GOT3 (cell line): ENCODE results near the gene PHLPP2.

ENCODE experiments used
- DNase-seq: peaks from one replicate; lab custom pipeline; 2025; ENCODE audit warnings: mixed read lengths; lab: John Stamatoyannopoulos, UW

The PHLPP2 gene, protein sequence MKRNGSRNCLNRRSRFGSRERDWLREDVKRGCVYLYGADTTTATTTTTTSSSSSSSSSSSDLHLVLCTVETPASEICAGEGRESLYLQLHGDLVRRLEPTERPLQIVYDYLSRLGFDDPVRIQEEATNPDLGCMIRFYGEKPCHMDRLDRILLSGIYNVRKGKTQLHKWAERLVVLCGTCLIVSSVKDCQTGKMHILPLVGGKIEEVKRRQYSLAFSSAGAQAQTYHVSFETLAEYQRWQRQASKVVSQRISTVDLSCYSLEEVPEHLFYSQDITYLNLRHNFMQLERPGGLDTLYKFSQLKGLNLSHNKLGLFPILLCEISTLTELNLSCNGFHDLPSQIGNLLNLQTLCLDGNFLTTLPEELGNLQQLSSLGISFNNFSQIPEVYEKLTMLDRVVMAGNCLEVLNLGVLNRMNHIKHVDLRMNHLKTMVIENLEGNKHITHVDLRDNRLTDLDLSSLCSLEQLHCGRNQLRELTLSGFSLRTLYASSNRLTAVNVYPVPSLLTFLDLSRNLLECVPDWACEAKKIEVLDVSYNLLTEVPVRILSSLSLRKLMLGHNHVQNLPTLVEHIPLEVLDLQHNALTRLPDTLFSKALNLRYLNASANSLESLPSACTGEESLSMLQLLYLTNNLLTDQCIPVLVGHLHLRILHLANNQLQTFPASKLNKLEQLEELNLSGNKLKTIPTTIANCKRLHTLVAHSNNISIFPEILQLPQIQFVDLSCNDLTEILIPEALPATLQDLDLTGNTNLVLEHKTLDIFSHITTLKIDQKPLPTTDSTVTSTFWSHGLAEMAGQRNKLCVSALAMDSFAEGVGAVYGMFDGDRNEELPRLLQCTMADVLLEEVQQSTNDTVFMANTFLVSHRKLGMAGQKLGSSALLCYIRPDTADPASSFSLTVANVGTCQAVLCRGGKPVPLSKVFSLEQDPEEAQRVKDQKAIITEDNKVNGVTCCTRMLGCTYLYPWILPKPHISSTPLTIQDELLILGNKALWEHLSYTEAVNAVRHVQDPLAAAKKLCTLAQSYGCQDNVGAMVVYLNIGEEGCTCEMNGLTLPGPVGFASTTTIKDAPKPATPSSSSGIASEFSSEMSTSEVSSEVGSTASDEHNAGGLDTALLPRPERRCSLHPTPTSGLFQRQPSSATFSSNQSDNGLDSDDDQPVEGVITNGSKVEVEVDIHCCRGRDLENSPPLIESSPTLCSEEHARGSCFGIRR (N-terminal part only)

DNA sequence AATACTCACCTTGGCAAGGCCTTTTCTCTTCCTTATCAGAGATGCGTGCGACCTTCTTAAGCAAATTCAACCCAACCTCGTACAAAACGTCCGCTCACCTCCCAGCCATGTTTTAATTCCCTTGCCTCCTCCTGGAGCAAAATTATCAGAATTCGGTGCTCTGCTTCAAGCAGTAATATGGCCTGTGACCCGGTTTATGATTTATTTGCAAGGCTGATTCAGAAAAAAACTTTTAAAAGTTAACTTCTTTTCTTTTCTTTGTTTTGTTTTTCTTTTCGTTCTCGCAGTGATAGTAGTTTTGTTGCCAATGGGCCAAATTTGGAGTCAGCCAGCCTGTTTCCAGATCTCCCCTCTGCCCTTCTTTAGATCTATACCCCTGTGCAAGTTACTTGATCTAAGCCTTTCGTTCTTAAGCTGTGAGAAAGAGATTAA, at the start of gene PHLPP2:
TSS of gene PHLPP2 (minus strand) at position 382 of the 432 bp plus-strand sequence. CDS start 9,906 bp downstream, outside the sequence.
- no peak for DNase-seq

DNA sequence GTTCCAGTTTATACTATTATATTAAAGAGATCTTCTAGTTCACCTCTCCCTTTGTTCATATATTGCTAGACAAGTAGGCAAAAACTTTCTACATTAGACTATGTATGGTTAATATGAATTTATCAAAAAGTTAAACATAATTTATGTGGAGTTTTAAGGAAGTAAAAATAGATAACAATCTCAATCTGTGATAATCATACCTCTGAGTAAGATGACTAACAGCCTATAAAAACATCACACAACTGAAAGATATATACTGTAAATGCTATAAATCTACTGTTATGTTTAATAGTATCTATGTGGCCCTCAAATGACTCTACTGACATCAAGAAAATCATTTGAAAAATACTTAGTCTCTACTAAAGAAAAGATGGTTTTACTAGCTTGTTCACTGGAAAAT, 47.1 kb upstream of the PHLPP2 start:
- no peak for DNase-seq

DNA sequence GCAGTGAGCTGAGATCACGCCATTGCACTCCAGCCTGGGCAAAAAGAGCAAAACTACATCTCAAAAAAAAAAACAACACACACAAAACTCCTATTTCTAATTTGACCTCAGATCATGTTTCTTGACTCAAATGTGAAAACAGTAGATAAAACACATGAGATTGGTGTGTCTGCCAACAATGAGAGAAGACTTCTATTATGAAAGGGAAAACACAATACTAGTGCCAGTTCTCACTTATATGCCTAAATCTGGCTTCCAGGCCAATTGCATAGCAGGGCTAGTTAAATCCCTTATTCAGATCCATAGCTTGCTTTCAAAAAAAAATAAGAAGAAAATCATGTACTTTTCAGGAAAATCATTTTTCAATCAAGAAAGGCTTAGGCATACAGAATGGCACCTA, 44.7 kb upstream of the PHLPP2 start:
- no peak for DNase-seq

DNA sequence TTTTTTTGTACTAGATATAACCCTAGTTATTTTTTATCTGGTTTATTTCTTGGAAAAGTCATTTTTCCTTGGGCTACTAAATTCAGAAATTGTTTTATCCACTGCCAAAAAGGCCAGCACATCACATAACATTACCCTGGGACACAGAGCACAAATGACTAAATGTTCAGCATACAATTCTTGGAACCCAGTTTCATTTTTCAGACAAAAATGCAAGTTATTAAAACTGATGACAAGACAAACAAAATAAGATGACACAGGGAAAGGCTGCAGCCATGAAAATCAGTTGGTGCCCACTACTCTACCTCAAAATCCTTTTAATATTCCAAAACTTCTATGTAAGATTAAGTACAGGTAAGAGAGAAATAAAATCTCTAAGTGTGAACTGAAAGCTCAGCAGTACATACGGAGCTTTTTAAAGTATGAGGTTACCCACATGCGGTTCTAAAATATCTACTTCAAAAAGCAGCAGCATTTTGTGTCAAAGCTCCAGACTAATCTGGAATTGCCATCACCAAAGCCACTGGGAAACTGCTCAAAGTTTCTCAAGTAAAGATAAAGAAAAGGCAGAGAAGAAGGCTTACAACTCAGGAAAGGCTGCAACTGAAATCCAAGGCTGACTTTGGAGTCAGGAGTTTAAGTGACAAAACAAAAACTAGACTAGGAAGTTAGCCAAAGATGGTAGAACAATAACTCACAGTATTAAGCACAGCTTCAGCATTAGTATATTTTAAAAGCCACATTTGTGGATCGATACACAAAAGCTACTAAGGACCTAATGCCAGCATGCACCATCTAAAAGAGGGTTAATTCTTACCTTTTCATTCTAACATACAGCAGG, 42.8 kb upstream of the PHLPP2 start:
- DNase-seq = no peak

DNA sequence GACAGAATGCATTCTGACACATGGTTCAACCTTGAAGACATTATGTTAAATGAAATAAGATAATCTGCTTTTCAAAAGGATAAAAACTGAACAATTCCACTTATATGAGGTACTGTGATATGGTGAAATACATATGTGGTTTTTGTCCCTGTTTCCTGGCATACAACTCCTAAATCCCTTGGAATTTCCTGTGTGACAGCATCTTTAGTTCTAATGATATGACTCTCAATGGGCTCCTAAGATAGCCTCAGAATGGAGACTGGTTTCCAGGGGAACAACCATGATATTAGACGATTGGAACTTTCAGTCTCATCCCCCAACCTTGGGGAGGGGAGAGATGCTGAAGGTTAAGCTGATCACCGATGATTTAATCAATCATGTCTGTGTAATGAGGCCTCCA, 37.7 kb upstream of the PHLPP2 start:
- no peak for DNase-seq

DNA sequence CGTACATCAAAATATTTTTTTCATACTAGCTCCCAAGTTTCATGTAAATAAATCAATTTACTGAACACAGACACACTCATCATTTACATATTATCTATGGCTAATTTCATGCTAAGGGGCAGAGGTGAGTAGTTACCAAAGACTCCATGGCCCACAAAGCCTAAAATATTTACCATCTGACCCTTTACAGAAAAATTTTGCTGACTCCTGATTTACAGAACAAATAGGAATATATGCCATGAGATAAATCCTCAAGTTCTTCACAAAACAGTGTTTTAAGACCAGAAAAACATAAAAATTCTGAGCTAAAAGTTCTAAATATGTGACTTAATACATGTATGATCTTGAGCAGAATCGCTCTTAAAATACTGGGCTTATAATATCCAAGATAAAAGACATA, 36.6 kb upstream of the PHLPP2 start:
- DNase-seq = no peak

DNA sequence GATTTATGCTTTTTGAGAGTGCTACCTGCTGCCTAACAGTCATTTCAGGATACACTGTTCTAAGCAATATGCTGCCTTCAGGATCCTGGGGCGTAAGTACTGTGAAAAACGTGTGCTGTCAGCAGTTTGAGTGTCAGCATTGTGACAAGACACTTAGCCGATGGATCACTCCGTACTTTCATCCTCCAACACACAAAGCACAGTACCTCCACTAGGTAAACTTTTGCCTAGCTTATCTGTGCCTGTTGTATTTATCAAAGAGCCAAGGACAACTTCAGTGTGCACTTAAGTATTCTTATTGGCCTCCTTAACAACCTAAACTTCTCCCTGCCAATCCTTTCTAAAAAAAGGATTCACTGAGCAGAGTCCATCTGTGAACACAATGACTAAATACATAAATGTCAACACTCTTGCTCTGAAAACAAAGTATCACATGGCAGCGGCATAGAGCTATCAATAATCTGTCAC, 33.8 kb upstream of the PHLPP2 start:
- DNase-seq = no peak

DNA sequence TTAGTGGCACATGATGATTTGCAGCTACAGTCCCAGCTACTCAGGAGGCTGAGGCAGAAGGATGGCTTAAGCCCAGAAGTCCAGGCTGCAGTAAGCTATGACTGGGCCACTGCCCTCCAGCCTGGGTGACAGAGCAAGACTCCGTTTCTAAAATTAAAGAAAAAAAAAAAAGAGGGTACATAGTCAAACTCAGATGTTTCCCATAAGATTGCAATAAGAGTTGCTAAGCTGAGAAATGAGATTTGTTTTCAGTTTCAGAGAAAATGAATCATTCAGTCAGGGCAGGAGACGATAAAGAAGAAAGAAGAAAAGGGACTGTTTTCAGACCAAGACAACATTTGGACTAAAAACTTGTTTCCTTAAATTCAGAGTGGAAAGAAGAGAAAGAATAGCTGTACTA, 30.2 kb upstream of the PHLPP2 start:
- DNase-seq = no peak

DNA sequence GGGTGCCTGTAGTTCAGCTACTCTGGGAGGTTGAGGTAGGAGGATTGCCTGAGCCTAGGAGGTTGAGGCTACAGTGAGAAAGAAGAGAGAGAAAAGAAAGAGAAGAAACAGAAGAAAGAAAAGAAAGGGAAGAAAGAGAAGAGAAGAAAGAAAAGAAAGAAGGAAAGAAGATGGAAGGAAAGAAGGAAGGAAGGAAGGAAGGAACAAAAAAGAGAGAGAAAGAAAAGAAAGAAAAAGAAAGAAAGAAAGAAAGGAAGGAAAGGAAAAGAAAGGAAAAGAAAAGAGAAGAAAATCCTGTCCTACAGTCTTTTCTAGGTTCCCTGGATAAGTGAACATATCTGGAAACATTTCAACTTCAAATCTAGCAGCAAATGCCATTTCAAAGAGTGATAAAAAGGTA, 29.6 kb upstream of the PHLPP2 start:
- no peak for DNase-seq

DNA sequence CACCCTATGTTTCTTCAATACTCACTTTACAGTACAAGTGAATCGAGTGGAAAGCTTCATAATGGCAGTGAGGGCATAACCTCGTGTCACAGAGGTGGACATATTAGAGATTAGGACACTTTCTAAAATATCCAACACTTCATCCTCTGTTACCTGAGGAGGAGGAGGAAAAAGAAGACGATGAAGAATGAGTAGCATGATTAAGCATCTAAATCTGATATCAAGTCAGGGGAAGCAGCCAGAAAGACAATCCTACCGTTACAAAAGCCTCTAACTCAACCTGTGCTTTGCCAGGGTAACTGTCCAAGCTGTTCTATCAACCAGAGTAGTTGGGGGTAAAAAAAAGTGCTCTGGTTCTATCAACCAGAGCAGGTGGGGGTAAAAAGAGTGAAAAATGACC, 23.7 kb upstream of the PHLPP2 start:
- DNase-seq = no peak

DNA sequence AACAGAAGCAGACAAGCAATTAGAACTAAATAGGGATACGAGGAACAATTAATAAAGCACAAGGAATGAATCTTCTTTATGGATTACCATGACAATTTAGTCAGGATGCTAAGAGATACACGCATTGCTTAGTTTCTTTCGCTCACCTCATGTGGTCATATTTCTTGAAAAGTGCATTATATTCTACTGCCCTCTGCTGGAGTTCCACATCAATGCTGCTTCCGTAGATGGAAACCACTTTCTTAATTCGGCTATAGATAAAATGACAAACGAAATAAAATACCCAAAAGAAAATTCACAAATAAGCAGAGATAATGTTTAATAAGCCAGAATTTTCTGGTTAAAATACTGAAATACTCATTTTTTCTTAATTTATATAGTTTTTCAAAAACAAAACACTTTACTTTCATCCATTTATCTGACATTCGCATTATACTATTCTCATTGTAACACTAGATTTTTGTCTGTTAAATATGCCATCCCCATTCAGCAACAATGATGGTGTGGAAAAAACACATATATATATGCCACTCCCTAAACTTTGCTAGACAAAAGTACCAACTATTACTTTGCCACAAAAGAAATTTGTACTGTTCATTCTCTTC, 22.0 kb upstream of the PHLPP2 start:
- DNase-seq = no peak

DNA sequence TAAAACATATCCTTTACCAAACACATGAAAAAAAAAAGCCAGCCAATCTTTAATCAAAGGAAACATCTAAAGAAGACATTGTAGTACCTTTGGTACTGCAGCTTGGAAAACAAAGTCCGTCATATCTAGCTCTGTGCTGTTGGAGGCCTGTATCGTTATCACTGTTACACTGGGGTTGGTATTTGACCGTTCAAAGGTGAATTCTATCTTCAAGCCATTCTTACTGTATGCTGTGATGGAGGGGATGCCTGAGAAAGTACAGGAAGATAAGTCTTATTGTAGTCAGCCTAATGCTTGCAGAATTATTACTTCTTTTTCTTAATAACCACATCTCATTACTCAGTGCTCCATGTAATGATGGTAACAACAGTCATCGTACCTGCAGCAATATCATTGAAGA, 14.4 kb upstream of the PHLPP2 start:
- DNase-seq = no peak

DNA sequence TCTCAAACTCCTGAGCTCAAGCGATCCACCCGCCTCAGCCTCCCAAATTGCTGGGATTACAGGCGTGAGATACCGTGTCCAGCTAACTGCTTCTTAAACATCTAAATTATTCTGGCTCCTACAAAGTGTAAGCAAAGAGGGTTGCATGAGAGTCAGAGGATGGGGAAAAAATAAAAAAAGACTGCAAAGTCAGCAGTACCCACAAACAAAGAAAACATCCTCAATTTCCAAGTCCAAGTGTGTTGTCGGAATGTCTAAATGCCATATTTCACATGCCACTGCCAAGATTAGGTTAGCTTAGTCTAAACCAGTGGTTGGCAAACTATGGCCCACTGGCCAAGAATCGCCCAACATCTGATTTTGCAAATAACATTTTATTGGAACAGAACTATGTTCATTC, 13.0 kb upstream of the PHLPP2 start:
- no peak for DNase-seq

DNA sequence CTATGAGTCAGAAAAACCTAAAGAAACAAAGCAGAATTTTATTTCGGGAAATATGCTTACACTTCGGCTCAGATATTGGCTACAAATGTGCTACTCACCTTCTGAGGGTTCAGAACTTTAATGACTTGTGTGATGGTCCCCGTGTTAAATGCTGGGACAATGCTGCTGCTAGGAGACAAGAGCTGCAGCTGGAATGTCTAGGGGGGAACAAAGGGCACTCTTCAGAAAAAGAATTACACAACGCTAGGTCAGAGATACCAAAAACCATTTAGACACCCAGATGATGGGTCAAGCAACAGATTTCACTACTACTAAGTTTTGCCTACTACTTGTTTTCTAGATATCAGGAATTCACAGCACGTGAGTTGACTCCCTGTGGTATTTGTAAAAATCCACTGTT, 10.0 kb upstream of the PHLPP2 start:
- no peak for DNase-seq

DNA sequence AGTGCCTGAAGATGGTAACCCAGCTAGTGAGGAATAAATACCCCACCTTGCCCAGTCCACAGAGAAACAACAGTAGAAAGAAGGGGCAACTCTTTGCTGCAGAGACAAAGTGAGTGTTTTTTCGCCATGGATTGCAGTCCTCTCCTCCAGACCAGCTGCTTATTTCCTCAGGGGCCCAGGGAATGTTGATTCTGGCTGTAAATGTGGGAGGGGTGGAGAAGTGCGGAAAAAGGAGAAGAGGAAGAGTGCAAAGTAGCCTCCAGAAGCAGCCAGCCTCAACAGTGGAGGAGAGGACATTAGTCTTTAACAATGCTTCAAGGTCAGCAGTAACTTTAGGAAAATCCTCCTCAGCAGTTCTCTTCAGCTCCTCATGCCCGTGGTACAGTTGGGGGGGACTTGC, 8.1 kb upstream of the PHLPP2 start:
- no peak for DNase-seq

DNA sequence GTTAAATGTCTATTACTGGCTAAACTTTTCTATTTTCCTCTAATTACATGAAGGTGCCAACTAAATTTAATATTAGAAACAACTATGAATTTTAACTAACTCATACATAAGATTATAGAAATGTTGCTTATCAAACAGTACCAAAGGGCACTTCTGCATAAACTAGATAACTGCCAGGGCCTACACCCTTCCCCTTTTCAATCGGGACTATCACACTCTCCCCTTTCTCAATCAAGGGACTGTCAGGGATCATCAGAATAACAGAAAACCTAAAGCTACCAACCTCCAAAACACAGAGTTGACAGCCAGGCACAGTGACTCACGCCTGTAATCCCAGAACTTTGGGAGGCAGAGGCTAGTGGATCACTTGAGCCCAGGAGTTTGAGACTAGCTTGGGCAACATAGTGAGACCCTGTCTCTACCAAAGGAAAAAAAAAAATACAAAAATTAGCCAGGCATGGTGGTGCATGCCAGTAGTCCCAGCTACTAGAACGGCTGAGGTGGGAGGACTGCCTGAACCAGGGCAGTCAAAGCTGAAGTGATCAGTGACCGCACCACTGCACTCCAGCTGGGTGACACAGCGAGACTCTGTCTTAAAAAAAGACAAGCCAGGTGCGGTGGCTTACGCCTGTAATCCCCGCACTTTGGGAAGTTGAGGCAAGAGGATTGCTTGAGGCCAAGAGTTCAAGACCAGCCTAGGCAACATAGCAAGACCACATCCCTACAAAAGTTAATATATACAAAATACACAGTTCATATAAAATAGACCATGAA, 3.2 kb upstream of the PHLPP2 start:
- DNase-seq = no peak

DNA sequence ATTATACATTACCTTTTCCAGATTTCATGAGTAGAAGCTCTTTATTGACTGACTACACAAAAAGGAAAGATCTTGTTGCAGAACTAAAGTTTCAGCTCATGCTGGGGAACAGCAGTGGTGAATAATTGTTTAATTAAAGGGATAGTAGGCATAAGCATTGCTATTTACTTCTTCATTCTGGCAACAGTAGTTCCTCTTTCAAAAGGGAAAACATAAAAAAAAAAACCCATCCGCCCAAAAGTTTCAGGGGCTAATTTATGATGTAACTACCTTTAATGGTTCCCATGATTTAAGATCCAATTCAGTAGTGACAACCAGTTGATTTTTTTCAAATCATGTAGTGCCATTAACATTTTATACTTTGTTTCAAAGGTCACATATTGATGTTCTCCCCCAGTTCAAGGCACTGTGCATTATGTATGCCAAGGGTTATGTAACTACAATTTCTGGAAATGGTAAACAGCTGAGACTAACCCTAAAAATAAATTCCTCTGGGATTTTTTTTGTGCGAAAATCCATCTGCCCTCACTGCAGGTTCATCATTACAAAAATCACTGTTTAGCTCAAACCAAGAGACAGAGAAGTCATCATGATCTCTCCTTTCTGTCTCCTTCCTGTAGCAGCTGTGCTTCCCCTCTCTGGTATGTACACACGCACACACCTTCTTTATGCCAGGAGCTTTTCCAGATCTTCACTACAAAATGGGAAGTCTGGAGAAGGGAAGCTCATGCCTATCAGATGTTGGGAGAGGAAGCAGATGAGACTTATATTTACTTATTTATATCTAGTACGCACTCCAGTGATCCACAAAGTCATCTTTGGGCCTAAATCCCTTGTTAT, 2.2 kb upstream of the PHLPP2 start:
- DNase-seq = no peak

DNA sequence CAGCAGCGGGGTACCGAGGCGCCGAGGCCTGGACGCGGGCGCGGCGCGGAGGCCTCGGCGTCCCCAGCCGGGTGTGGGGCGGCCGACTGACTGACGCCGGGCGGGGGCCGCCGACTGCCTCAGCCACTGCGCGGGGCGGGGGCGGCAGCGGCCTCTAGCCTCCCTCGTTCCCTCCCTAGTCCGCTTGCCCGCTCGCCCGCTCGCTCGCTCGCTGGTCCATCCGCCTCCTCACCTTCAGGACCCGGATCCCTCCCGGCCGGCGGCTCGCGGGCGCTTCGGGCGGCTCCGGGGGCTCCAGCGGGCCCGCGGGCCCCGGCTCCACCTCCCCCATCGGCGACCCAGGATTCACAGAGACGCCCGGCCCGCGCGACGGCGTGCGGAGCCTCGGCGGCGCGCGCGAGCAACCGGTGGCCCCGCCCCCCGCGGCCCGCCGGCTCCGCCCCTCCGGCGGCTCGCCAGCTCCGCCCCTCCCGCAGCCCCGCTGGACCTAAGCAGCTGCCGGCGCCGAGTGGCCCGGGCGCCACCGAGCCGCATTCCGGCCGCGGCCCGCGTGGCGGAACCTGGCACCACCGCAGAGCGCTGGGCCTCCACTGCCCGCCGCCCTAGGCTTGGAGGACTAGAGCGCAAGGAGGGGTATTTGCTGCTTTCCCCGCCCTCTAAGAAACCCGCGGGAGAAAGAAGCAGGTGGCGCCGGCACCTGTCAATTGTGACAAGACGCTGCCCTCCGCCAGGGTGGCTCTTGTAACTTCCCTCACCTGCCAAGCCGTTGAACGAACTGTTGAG, 773 bp downstream of the PHLPP2 start:
- no peak for DNase-seq
